Liver (tissue), 3 donors: ENCODE results near the gene FANCI.

Experiments
- CTCF ChIP-seq: fragments of 150-350 bp; IDR thresholded peaks from 2 replicates; pipeline ENCODE4 v1.5.1; 2017; ENCODE audit warnings: improper control_type of control experiment, low read depth, low read length; ENCODE audit not compliant: missing input control
- EGR1 ChIP-seq, 2 donors: IDR thresholded peaks; 2 replicates each; pipeline ENCODE4 v1.6.1; 2016 to 2018; ENCODE audit warnings: antibody characterized with exemption in 2 of 2, low read depth in 2 of 2
- JUND ChIP-seq, 2 donors: IDR thresholded peaks; 2 replicates each; pipeline ENCODE4 v1.6.1; 2016; ENCODE audit warnings: antibody characterized with exemption in 2 of 2
- REST ChIP-seq: IDR thresholded peaks from 2 replicates; pipeline ENCODE4 v1.6.1; 2016; ENCODE audit warnings: antibody characterized with exemption, mild to moderate bottlenecking
- YY1 ChIP-seq: IDR thresholded peaks from 2 replicates; pipeline ENCODE4 v1.6.1; 2016; ENCODE audit warnings: antibody characterized with exemption, mild to moderate bottlenecking
- donor health status: healthy.
- donor health status: healthy.

GRCh38 chr15:89364741-89365450 is 121.1 kb downstream of the FANCI start:
- peak; percentile 67 for TF ChIP-seq REST
- TF ChIP-seq EGR1 (IDR thresholded peaks at IDR 0.05; ENCODE audit: low read depth in 2 of 2) = no peak
- TF ChIP-seq CTCF = peak; percentile 1
- no peak for TF ChIP-seq YY1
- no peak for TF ChIP-seq JUND (IDR thresholded peaks at IDR 0.05)
